ENCODE data around the gene GRIP1.

GRCh38 chr12:66587912-66588311 is 91.0 kb downstream of the GRIP1 start:
- TF ChIP-seq TAF1 (IDR thresholded peaks at IDR 0.05; ENCODE audit: low read depth) (no peak), FOXM1 (IDR thresholded peaks at IDR 0.05; ENCODE audit: borderline replicate concordance, low read depth) (no peak), NFIC (IDR thresholded peaks at IDR 0.05) (no peak), YY1 (IDR thresholded peaks at IDR 0.05; ENCODE audit: low read depth) (no peak), REST (IDR thresholded peaks at IDR 0.05; ENCODE audit: low read depth) (no peak), CREB1 (IDR thresholded peaks at IDR 0.05; ENCODE audit: low read depth) (no peak), EP300 (IDR thresholded peaks at IDR 0.05; ENCODE audit: borderline replicate concordance) (no peak), EGR1 (IDR thresholded peaks at IDR 0.05) (no peak), RAD21 (IDR thresholded peaks at IDR 0.05; ENCODE audit: low read depth) (no peak)
- TF ChIP-seq, protein P1, sequence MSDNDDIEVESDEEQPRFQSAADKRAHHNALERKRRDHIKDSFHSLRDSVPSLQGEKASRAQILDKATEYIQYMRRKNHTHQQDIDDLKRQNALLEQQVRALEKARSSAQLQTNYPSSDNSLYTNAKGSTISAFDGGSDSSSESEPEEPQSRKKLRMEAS (IDR thresholded peaks at IDR 0.05): no peak
